PFSK-1 (cell line): ENCODE results near the gene LMOD2.

Experiments
- POLR2AphosphoS5 ChIP-seq: IDR thresholded peaks from 2 replicates; pipeline ENCODE4 v1.6.1; 2012; ENCODE audit warnings: low read depth, mild to moderate bottlenecking, control low read depth, low read length, moderate library complexity
- TF ChIP-seq, protein P1 (sequence below), 2 experiments: IDR thresholded peaks; 2 replicates each; pipeline versions ENCODE4 v1.6.1 to v1.8.0; 2011 to 2012; ENCODE audit warnings: low read depth in 2 of 2, low read length in 2 of 2, control low read depth in 1 of 2, inconsistent platforms in 1 of 2, mild to moderate bottlenecking in 1 of 2, moderate library complexity in 1 of 2; ENCODE audit not compliant: insufficient read depth in 1 of 2

DNA sequence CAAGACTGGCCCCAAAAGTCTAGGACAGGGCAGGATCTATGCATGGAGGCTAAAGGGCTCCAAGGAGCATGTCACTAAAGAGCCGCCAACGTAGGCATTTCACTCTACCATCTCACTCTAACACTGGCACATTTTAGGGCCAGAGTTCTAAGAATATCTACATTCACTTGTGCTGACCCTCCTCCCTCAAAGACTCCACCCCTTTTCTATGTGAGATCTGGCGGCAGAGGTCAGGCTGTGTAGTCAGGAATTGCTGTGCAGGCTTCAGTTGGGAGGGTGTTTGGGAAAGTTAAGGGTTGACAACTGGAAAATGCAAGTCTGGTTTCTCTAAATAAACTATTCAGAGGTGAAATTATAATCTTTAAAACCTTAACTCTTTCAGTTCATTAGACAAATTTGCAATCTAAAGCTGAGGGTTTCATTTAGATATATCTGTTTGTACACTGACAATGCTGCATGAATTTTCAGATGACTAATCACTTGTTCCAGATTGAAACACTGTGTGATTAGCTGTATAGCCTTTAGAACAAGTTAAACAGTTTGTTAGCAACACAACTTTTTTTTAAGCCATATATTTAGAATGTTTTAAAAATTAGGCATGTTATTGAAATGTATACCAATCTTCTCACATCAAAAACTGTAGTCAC is 18.2 kb downstream of the LMOD2 start:
- TF ChIP-seq POLR2AphosphoS5: no peak
- TF ChIP-seq, protein P1, sequence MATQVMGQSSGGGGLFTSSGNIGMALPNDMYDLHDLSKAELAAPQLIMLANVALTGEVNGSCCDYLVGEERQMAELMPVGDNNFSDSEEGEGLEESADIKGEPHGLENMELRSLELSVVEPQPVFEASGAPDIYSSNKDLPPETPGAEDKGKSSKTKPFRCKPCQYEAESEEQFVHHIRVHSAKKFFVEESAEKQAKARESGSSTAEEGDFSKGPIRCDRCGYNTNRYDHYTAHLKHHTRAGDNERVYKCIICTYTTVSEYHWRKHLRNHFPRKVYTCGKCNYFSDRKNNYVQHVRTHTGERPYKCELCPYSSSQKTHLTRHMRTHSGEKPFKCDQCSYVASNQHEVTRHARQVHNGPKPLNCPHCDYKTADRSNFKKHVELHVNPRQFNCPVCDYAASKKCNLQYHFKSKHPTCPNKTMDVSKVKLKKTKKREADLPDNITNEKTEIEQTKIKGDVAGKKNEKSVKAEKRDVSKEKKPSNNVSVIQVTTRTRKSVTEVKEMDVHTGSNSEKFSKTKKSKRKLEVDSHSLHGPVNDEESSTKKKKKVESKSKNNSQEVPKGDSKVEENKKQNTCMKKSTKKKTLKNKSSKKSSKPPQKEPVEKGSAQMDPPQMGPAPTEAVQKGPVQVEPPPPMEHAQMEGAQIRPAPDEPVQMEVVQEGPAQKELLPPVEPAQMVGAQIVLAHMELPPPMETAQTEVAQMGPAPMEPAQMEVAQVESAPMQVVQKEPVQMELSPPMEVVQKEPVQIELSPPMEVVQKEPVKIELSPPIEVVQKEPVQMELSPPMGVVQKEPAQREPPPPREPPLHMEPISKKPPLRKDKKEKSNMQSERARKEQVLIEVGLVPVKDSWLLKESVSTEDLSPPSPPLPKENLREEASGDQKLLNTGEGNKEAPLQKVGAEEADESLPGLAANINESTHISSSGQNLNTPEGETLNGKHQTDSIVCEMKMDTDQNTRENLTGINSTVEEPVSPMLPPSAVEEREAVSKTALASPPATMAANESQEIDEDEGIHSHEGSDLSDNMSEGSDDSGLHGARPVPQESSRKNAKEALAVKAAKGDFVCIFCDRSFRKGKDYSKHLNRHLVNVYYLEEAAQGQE (IDR thresholded peaks at IDR 0.05; ENCODE audit: insufficient read depth in 1 of 2, low read depth in 2 of 2, low read length in 2 of 2): no peak
